Stomach smooth muscle (tissue), 2 donors: ENCODE results near the gene DAB2IP.

Source experiments
- H3K27ac ChIP-seq: one replicate; pipeline ENCODE4 v1.7.0; 2013; ENCODE audit warnings: mild to moderate bottlenecking, low read length, inconsistent platforms
- H3K27me3 ChIP-seq, 2 donors: one replicate each; pipeline ENCODE4 v1.7.0; 2013; ENCODE audit warnings: low read length in 2 of 2; ENCODE audit not compliant: insufficient read depth in 2 of 2, control insufficient read depth in 1 of 2
- H3K36me3 ChIP-seq, 2 donors: one replicate each; pipeline ENCODE4 v1.7.0; 2013; ENCODE audit warnings: low read length in 2 of 2; ENCODE audit not compliant: control insufficient read depth in 2 of 2, insufficient read depth in 2 of 2
- H3K4me1 ChIP-seq: one replicate; pipeline ENCODE4 v1.7.0; 2013; ENCODE audit warnings: low read length; ENCODE audit not compliant: control insufficient read depth, insufficient read depth
- H3K4me3 ChIP-seq, 2 donors: one replicate each; pipeline ENCODE4 v1.7.0; 2013; ENCODE audit warnings: low read length in 2 of 2
- H3K9ac ChIP-seq, 2 donors: one replicate each; pipeline ENCODE4 v1.7.0; 2013; ENCODE audit warnings: low read length in 2 of 2, mild to moderate bottlenecking in 1 of 2
- H3K9me3 ChIP-seq, 2 donors: one replicate each; pipeline ENCODE4 v1.7.0; 2013; ENCODE audit warnings: low read length in 2 of 2; ENCODE audit not compliant: control insufficient read depth in 2 of 2
- donor health status: healthy.
- donor health status: Pancreatic carcinoma.

DAB2IP gene

GRCh38 chr9:121753802-121754654 is 102.6 kb downstream of the DAB2IP start:
- H3K4me3 ChIP-seq = no peak overlapping the region
- H3K27me3 ChIP-seq = no peaks in the 10 kb centered on the region
- H3K4me1 ChIP-seq = peaks cover 78% of the 10 kb centered on the region
- no peak overlapping the region for H3K27ac ChIP-seq
- peaks cover 8 to 9% of the 10 kb centered on the region in 2 donors for H3K36me3 ChIP-seq
- peak overlapping the region in 1 of 2 donors; percentile 21 for H3K9ac ChIP-seq
- H3K9me3 ChIP-seq = no peaks in the 10 kb centered on the region

DNA sequence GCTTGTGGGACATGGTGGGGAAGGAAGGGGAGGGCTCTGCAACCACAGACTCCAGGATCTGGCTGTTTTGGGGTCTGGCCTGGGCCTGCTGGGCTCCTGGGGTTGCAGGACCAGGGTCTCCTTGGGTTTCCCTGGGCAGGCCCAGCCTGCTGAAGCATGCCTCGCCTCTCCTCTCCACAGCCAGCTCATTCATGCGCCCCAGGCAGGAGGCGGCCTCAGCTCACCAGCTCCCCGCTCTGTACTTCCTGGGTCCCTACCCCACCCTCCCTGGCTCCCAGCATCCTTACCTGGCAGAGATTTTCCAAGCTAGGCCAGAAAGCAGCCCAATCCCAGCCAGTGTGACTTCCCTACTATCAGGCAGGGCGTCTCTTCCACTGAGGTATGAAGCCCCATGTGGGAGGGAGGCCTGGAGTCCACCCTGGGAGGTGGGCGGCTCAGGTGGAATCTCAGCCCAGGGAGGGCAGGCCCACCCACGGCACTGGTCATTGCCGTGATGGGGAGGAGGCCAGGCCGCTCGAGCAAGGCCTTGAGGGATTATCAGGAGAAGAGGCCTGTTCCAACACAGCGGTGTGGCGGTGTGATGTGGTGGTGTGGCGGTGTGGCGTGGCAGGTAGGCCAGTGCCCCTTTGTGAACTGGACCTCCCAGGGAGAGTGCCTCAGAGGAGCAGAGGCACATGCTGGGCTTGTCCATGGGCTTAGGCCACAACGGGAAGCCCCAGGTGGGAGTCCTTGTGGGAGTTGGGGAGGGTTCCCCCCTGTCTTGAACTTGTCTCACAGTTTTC is 103.4 kb downstream of the DAB2IP start:
- Histone ChIP-seq H3K27me3 (no peaks in the 10 kb centered on the region), H3K4me1 (peaks cover 70% of the 10 kb centered on the region), H3K36me3 (peaks cover 15 to 17% of the 10 kb centered on the region in 2 donors), H3K4me3 (no peak overlapping the region), H3K9me3 (no peaks in the 10 kb centered on the region), H3K27ac (no peak overlapping the region), H3K9ac (no peak overlapping the region)

DNA sequence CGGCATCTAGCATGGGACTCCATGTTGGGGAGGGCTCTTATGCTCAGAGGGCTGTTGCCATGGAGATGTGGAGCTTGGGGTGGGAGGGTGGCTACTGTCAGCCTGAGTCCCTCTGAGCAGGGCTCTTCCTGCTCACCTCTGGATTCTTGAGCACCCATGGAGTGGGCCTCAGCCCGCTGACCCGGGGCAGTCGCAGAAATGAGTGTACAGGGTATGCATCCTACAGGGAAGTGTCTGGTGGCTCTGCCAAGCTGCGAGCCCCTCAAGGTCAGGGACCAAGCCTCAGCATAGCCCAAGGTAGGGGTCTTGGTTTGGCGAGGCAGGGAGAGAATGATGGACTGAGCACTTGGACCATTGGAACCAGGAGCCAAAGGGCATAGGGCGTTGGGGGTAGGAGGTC is 104.1 kb downstream of the DAB2IP start:
- H3K27me3 ChIP-seq = no peaks in the 10 kb centered on the region
- H3K4me1 ChIP-seq = peaks cover 68% of the 10 kb centered on the region
- H3K9me3 ChIP-seq = no peaks in the 10 kb centered on the region
- H3K27ac ChIP-seq = no peak overlapping the region
- H3K9ac ChIP-seq = no peak overlapping the region
- peaks cover 20 to 24% of the 10 kb centered on the region in 2 donors for H3K36me3 ChIP-seq
- H3K4me3 ChIP-seq = no peak overlapping the region

DNA sequence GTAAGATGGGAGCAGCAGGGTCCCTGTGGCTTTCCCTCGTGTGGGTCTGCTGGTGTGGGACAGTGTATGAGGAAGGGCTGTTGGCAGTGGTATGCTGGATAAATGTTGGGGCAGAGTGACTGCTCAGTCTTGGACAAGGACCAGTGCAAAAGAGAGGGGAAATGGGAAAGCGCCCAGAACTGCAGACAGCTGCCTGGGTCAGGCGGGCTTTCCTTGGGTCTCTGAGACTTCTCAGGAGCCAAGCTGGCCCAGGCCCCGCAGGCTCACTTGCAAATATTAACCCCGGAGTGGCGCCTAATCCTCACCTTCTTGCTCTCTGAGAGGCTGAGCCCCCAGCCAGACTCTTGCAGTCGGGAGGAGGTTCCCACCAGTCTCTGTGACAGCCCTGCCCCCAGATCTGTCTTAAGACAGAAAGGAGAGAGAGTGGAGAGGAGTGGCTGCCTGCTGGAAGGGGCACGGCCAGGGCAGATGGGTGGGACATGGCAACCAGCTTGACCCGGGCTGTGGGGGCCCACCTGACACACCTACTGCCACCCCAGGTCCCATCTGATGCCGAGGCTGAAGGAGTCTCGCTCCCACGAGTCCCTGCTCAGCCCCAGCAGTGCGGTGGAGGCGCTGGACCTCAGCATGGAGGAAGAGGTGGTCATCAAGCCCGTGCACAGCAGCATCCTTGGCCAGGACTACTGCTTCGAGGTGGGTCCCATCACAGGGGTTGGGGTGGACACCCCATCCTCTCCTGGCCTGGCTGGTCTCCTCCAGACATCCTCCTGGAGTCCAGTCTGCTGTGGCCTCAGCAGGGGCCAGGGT is 105.2 kb downstream of the DAB2IP start:
- no peaks in the 10 kb centered on the region for H3K9me3 ChIP-seq
- no peaks in the 10 kb centered on the region for H3K27me3 ChIP-seq
- no peak overlapping the region for H3K9ac ChIP-seq
- H3K4me1 ChIP-seq = peaks cover 60% of the 10 kb centered on the region
- H3K36me3 ChIP-seq = peaks cover 25 to 35% of the 10 kb centered on the region in 2 donors
- H3K27ac ChIP-seq = peak overlapping the region; percentile 6
- no peak overlapping the region for H3K4me3 ChIP-seq

- Histone ChIP-seq H3K27ac (no peak overlapping the region), H3K27me3 (no peaks in the 10 kb centered on the region), H3K4me3 (no peak overlapping the region), H3K9ac (no peak overlapping the region), H3K9me3 (no peaks in the 10 kb centered on the region), H3K36me3 (peaks cover 25 to 38% of the 10 kb centered on the region in 2 donors), H3K4me1 (peaks cover 54% of the 10 kb centered on the region)
Measured at GRCh38 chr9:121757281-121757585, 105.8 kb downstream of the DAB2IP start.

GRCh38 chr9:121758693-121759092 is 107.3 kb downstream of the DAB2IP start:
- no peak overlapping the region for H3K27ac ChIP-seq
- H3K27me3 ChIP-seq = no peaks in the 10 kb centered on the region
- peaks cover 47% of the 10 kb centered on the region for H3K4me1 ChIP-seq
- H3K9me3 ChIP-seq = no peaks in the 10 kb centered on the region
- no peak overlapping the region for H3K9ac ChIP-seq
- no peak overlapping the region for H3K4me3 ChIP-seq
- H3K36me3 ChIP-seq = peaks cover 32 to 46% of the 10 kb centered on the region in 2 donors

DNA sequence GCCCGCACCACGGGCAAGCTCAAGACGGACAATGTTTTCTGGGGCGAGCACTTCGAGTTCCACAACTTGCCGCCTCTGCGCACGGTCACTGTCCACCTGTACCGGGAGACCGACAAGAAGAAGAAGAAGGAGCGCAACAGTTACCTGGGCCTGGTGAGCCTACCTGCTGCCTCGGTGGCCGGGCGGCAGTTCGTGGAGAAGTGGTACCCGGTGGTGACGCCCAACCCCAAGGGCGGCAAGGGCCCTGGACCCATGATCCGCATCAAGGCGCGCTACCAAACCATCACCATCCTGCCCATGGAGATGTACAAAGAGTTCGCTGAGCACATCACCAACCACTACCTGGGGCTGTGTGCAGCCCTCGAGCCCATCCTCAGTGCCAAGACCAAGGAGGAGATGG is 108.6 kb downstream of the DAB2IP start:
- Histone ChIP-seq H3K4me3 (no peak overlapping the region), H3K27me3 (no peaks in the 10 kb centered on the region), H3K4me1 (peaks cover 44% of the 10 kb centered on the region), H3K27ac (no peak overlapping the region), H3K36me3 (peaks cover 36 to 51% of the 10 kb centered on the region in 2 donors), H3K9ac (no peak overlapping the region), H3K9me3 (no peaks in the 10 kb centered on the region)

DNA sequence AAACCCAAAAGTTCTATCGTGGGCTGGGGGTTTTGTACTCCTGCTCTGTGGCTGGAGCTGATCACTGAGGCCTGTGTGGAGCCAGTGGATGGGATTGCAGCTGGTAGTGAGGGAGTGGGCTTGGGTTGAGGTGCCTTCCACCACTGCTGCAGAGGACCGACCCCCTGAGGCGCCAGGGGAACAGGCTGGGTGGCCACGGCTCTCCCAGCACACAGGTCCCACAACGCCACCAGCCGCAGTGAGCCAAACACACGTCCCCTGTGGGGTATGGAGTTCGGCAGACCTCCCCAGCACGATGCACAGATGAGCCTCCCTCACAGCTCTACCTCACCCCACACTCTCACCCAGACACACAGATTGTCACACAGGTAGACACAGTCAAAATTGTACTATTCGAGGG is 109.1 kb downstream of the DAB2IP start:
- Histone ChIP-seq H3K27me3 (no peaks in the 10 kb centered on the region), H3K4me1 (peaks cover 43% of the 10 kb centered on the region), H3K27ac (no peak overlapping the region), H3K9me3 (no peaks in the 10 kb centered on the region), H3K36me3 (peaks cover 36 to 55% of the 10 kb centered on the region in 2 donors), H3K4me3 (no peak overlapping the region), H3K9ac (no peak overlapping the region)

- Histone ChIP-seq H3K27ac (no peak overlapping the region), H3K36me3 (peaks cover 45 to 71% of the 10 kb centered on the region in 2 donors), H3K4me1 (peaks cover 22% of the 10 kb centered on the region)
Measured at GRCh38 chr9:121763131-121763530, 111.7 kb downstream of the DAB2IP start.

GRCh38 chr9:121763561-121764370 is 112.3 kb downstream of the DAB2IP start:
- peaks cover 49 to 73% of the 10 kb centered on the region in 2 donors for H3K36me3 ChIP-seq
- no peaks in the 10 kb centered on the region for H3K27me3 ChIP-seq
- no peak overlapping the region for H3K27ac ChIP-seq
- no peak overlapping the region for H3K9ac ChIP-seq
- H3K4me3 ChIP-seq = no peak overlapping the region
- no peaks in the 10 kb centered on the region for H3K9me3 ChIP-seq
- H3K4me1 ChIP-seq = peaks cover 22% of the 10 kb centered on the region

More at GRCh38 chr9:121763131-121763530, 111.7 kb downstream of the DAB2IP start:
- H3K9ac ChIP-seq = no peak overlapping the region
- H3K27me3 ChIP-seq = no peaks in the 10 kb centered on the region
- no peaks in the 10 kb centered on the region for H3K9me3 ChIP-seq
- no peak overlapping the region for H3K4me3 ChIP-seq
